GM12878 (cell line): Measurements from ENCODE around the gene CNNM3. TPM values are rescaled to one million over a fixed set of nuclear protein-coding genes. Genes with fewer than 3 reads are reported as not detected.

Source experiments
- ATAC-seq: fragments of 200-7000 bp; cut with Tn5 transposase; 3 replicates; pipeline ENCODE4 v1.9.1; 2020; ENCODE audit warnings: mild to moderate bottlenecking, moderate library complexity
- BruUV-seq: library from RNA; stranded (reverse); fragments of 400-500 nt; replicated peaks from 2 replicates; lab custom pipeline; 2021; lab: Mats Ljungman, UMichigan
- CTCF ChIA-PET: fragments of 300-600 bp; sonication (Branson Sonifier 250); formaldehyde crosslinking; extraction: SDS; loops from one replicate; lab custom pipeline; 2021; ENCODE audit warnings: inconsistent platforms; lab: Yijun Ruan, JAX
- POLR2A ChIA-PET: fragments of 350-600 bp; formaldehyde crosslinking; extraction: SDS; loops from one replicate; lab custom pipeline; 2021; ENCODE audit warnings: inconsistent platforms; lab: Charles Lee
- RAD21 ChIA-PET: fragments of 300-600 bp; sonication (Branson Sonifier 250); formaldehyde crosslinking; loops from one replicate; lab custom pipeline; 2023; ENCODE audit warnings: antibody characterized with exemption; ENCODE audit not compliant: unreplicated experiment; lab: Charles Lee
- SMC1A ChIA-PET: fragments of 300-600 bp; sonication (Branson Sonifier 250); formaldehyde crosslinking; loops from one replicate; lab custom pipeline; 2023; ENCODE audit not compliant: unreplicated experiment, uncharacterized antibody; lab: Charles Lee
- DNase-seq: peaks from one replicate; pipeline ENCODE4 v3.0.0-alpha.2; 2011; ENCODE audit warnings: low read depth, low spot score
- FAIRE-seq: peaks from 3 replicates; lab custom pipeline; 2011; peaks lifted over from hg19 to GRCh38; lab: Jason Lieb, UNC
- H2AFZ ChIP-seq: 2 replicates; pipeline ENCODE4 v1.6.0; 2011; ENCODE audit warnings: low read depth, low read length, control low read depth; ENCODE audit not compliant: control insufficient read depth
- H3K27ac ChIP-seq: 2 replicates; pipeline ENCODE4 v1.5.1; 2011; ENCODE audit warnings: control low read depth; ENCODE audit not compliant: control insufficient read depth, insufficient read depth
- H3K27me3 ChIP-seq, 2 experiments: replicated peaks in 1 of 2; 2 replicates each; pipeline versions ENCODE4 v1.6.0 to v1.6.1; 2011; ENCODE audit warnings: low read length in 1 of 2; ENCODE audit not compliant: control insufficient read depth in 2 of 2, insufficient read depth in 2 of 2
- H3K36me3 ChIP-seq, 2 experiments: 2 replicates each; pipeline ENCODE4 v1.5.1; 2011; ENCODE audit warnings: low read length in 1 of 2; ENCODE audit not compliant: control insufficient read depth in 2 of 2, insufficient read depth in 2 of 2
- H3K4me1 ChIP-seq: 2 replicates; pipeline ENCODE4 v1.6.1; 2011; ENCODE audit warnings: mild to moderate bottlenecking, low read length, moderate library complexity, mixed read lengths; ENCODE audit not compliant: control insufficient read depth, insufficient read depth
- H3K4me2 ChIP-seq: 2 replicates; pipeline ENCODE4 v1.6.0; 2011; ENCODE audit warnings: control low read depth; ENCODE audit not compliant: control insufficient read depth, insufficient read depth
- H3K4me3 ChIP-seq: fragments of 200-600 bp; sonication (generic); 2 replicates; pipeline ENCODE4 v1.5.1; 2016
- H3K79me2 ChIP-seq: 2 replicates; pipeline ENCODE4 v1.6.0; 2011; ENCODE audit warnings: low read length; ENCODE audit not compliant: control insufficient read depth, insufficient read depth
- H3K9ac ChIP-seq: 2 replicates; pipeline ENCODE4 v1.8.0; 2011; ENCODE audit warnings: low read length, control low read depth, mixed read lengths; ENCODE audit not compliant: control insufficient read depth, insufficient read depth
- H3K9me3 ChIP-seq: replicated peaks from 3 replicates; pipeline ENCODE4 v1.5.1; 2011; ENCODE audit warnings: mild to moderate bottlenecking, low read length; ENCODE audit not compliant: control insufficient read depth, insufficient read depth
- H4K20me1 ChIP-seq: 2 replicates; pipeline ENCODE4 v1.6.0; 2011; ENCODE audit not compliant: control insufficient read depth, insufficient read depth
- ATF7 ChIP-seq: fragments of 450-650 bp; IDR thresholded peaks from 2 replicates; pipeline ENCODE4 v1.6.1; 2016; ENCODE audit warnings: low read depth, mild to moderate bottlenecking
- CEBPB ChIP-seq, 2 experiments: fragments of 150-350 bp in 1 of 2; IDR thresholded peaks; 2 replicates each; pipeline ENCODE4 v1.6.1; 2012 to 2014; ENCODE audit warnings: low read depth in 2 of 2, low read length in 2 of 2, borderline replicate concordance in 1 of 2, inconsistent platforms in 1 of 2
- CHD1 ChIP-seq: IDR thresholded peaks from 2 replicates; pipeline ENCODE4 v1.6.1; 2012; ENCODE audit warnings: low read depth, low read length, improper control_type of control experiment
- GATAD2B ChIP-seq: fragments of 450-650 bp; conservative IDR thresholded peaks from 2 replicates; pipeline ENCODE4 v1.6.1; 2017; ENCODE audit warnings: low read depth, mild to moderate bottlenecking, moderate library complexity
- HCFC1 ChIP-seq: fragments of 150-350 bp; IDR thresholded peaks from 2 replicates; pipeline ENCODE4 v1.6.1; 2014; ENCODE audit warnings: low read length
- HDGF ChIP-seq: fragments of 450-650 bp; IDR thresholded peaks from 2 replicates; pipeline ENCODE4 v1.6.1; 2016; ENCODE audit warnings: antibody characterized with exemption
- KDM1A ChIP-seq: fragments of 200-600 bp; sonication (generic); IDR thresholded peaks from 2 replicates; pipeline ENCODE4 v1.6.1; 2016; ENCODE audit warnings: borderline replicate concordance
- NFIC ChIP-seq: IDR thresholded peaks from 2 replicates; pipeline ENCODE4 v1.6.1; 2012; ENCODE audit warnings: low read depth, mild to moderate bottlenecking, inconsistent platforms, low read length, moderate library complexity
- NR2F1 ChIP-seq: fragments of 450-650 bp; conservative IDR thresholded peaks from 2 replicates; pipeline ENCODE4 v1.6.1; 2017; ENCODE audit warnings: mild to moderate bottlenecking
- POLR2AphosphoS2 ChIP-seq: IDR thresholded peaks from 2 replicates; pipeline ENCODE4 v1.6.1; 2011; ENCODE audit warnings: low read depth, mild to moderate bottlenecking, low read length, improper control_type of control experiment, moderate library complexity
- POLR2AphosphoS5 ChIP-seq: IDR thresholded peaks from 2 replicates; pipeline ENCODE4 v1.6.1; 2011; ENCODE audit warnings: mild to moderate bottlenecking, low read length, inconsistent platforms
- SMC3 ChIP-seq: IDR thresholded peaks from 2 replicates; pipeline ENCODE4 v1.6.1; 2011; ENCODE audit warnings: low read length, improper control_type of control experiment, borderline replicate concordance
- SP1 ChIP-seq: IDR thresholded peaks from one replicate; pipeline ENCODE4 v1.6.1; 2011; ENCODE audit warnings: low read depth, low read length
- TCF12 ChIP-seq: IDR thresholded peaks from 2 replicates; pipeline ENCODE4 v1.6.1; 2011; ENCODE audit warnings: low read depth, mild to moderate bottlenecking, low read length
- YY1 ChIP-seq: IDR thresholded peaks from 2 replicates; pipeline ENCODE4 v1.6.1; 2011; ENCODE audit warnings: low read depth, mild to moderate bottlenecking, low read length
- ZNF384 ChIP-seq: IDR thresholded peaks from 2 replicates; pipeline ENCODE4 v1.6.1; 2012; ENCODE audit warnings: low read depth, mild to moderate bottlenecking, low read length, improper control_type of control experiment, borderline replicate concordance
- WGBS: methylation state at CpG from one replicate; pipeline ENCODE4 v1.1.6; 2016; ENCODE audit warnings: low lambda C conversion rate; ENCODE audit not compliant: insufficient replicate concordance, insufficient coverage; ENCODE audit errors: missing lambda C conversion rate; 5-methylcytosine and 5-hydroxymethylcytosine counted together
- in situ Hi-C: fragments of 300-500 bp; cut with MboI; formaldehyde crosslinking; loops from 9 replicates; pipeline ENCODE4 v1.14.3; 2018; ENCODE audit warnings: mixed read lengths
- intact Hi-C: fragments of 100-400 bp; cut with micrococcal nuclease; formaldehyde crosslinking; loops from one replicate; pipeline ENCODE4 v1.14.2; 2022; ENCODE audit not compliant: unreplicated experiment
- polyA plus RNA-seq, 11 experiments: library from polyadenylated mRNA; depleted of rRNA in 4 of 11; unstranded in 6 of 11; stranded (reverse) in 5 of 11; fragments of >200 nt; fragmentation: Nextera tagmentation in 4 of 11; fragmentation: Illumina TruSeq in 1 of 11; extraction: Ambion mirVana in 4 of 11; extraction: Trizol in 1 of 11; gene quantifications; 1 replicate in 1 of 11; 2 replicates in 10 of 11; pipeline versions ENCODE4 v1.2.1 to v1.2.3, GENCODE V29; 2011 to 2016; ENCODE audit warnings: inconsistent platforms in 2 of 11, missing spikeins in 2 of 11, low read depth in 1 of 11
- total RNA-seq, 4 experiments: library from RNA; depleted of rRNA in 3 of 4; stranded (reverse); fragments of >200 nt in 3 of 4; fragmentation: Illumina TruSeq in 1 of 4; extraction: Trizol in 1 of 4; gene quantifications; 2 replicates each; pipeline versions ENCODE4 v1.2.1 to v1.2.3, GENCODE V29; 2013 to 2021
- TF ChIP-seq, protein P1 (sequence below): IDR thresholded peaks from 2 replicates; pipeline ENCODE4 v1.6.1; 2011; ENCODE audit warnings: low read depth, low read length, improper control_type of control experiment, borderline replicate concordance
- TF ChIP-seq, protein P2 (sequence below): fragments of 450-650 bp; formaldehyde crosslinking; IDR thresholded peaks from 2 replicates; pipeline ENCODE4 v1.5.0; 2022; ENCODE audit warnings: mild to moderate bottlenecking, missing genetic modification characterization
- TF ChIP-seq, protein P3 (sequence below): fragments of 450-650 bp; formaldehyde crosslinking; IDR thresholded peaks from 2 replicates; pipeline ENCODE4 v1.4.0; 2022; ENCODE audit warnings: mild to moderate bottlenecking, moderate library complexity

The CNNM3 gene
- total and polyA plus RNA-seq, 10 of the 15 experiments (the other 5 are each of a cell fraction or from before 2014, with no cell fraction given): 0.72 to 14.3 (median 4.0) TPM

DNA sequence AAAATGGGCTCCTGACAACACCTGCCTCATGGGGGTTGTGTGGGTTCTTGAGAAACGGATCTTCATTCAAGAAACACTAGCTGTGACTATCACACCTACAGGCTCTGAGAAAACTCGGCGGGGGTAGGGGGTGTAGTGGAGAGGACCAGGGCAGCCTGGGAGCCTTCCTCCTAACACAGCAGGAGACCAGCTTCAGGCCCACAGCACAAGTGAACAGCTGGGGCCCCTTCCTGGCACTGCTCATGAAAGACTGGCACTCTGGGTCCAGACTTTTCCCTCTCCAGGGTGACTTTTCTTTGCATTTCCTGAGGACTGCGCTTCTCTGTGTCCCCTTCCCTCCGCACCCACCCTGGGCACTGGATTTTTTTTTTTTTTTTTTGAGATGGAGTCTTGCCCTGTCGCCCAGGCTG, 61.0 kb downstream of the CNNM3 start:
- no TSS peak for BruUV-seq
- ChIA-PET SMC1A (interaction anchor here (1.3 kb wide), 1 partner anchor 10 kb away, joined by 4 read pairs; no protein-coding TSS in a partner anchor), RAD21 (interaction anchor here (0.5 to 1.3 kb wide), 3 partner anchors 9 to 466 kb away, joined by 3 to 5 read pairs (median 4); partner anchors contain the start of gene ANKRD39), CTCF (interaction anchor here (5.0 kb wide), 1 partner anchor 20 kb away, joined by 31 read pairs; the partner anchor contains the start of gene ANKRD39), POLR2A (interaction anchor here (0.7 to 0.8 kb wide), 2 partner anchors 10 to 30 kb away, joined by 3 to 5 read pairs; no protein-coding TSS in a partner anchor)
- 47% methylated on average over 5 of the region's 6 CpGs for WGBS
- no peak for ATAC-seq
- intact Hi-C loops (no loop called here), in situ Hi-C loops (no loop called here)
- Histone ChIP-seq H3K36me3 (no peaks in the 10 kb centered on the region), H3K9ac (no peak overlapping the region), H2AFZ (no peak overlapping the region), H4K20me1 (no peaks in the 10 kb centered on the region), H3K4me2 (no peak overlapping the region), H3K4me3 (no peak overlapping the region)
- no peak for DNase-seq
- no peak for TF ChIP-seq CHD1
- no peak for TF ChIP-seq YY1
- TF ChIP-seq HDGF: no peak
- TF ChIP-seq POLR2AphosphoS5: no peak
- no peak for TF ChIP-seq KDM1A
- no peak for TF ChIP-seq TCF12
- TF ChIP-seq NR2F1: no peak
- TF ChIP-seq, protein P1, sequence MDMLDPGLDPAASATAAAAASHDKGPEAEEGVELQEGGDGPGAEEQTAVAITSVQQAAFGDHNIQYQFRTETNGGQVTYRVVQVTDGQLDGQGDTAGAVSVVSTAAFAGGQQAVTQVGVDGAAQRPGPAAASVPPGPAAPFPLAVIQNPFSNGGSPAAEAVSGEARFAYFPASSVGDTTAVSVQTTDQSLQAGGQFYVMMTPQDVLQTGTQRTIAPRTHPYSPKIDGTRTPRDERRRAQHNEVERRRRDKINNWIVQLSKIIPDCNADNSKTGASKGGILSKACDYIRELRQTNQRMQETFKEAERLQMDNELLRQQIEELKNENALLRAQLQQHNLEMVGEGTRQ: no peak
- TF ChIP-seq SP1: no peak
- no peak for TF ChIP-seq SMC3
- TF ChIP-seq ZNF384: no peak
- TF ChIP-seq, protein P2, sequence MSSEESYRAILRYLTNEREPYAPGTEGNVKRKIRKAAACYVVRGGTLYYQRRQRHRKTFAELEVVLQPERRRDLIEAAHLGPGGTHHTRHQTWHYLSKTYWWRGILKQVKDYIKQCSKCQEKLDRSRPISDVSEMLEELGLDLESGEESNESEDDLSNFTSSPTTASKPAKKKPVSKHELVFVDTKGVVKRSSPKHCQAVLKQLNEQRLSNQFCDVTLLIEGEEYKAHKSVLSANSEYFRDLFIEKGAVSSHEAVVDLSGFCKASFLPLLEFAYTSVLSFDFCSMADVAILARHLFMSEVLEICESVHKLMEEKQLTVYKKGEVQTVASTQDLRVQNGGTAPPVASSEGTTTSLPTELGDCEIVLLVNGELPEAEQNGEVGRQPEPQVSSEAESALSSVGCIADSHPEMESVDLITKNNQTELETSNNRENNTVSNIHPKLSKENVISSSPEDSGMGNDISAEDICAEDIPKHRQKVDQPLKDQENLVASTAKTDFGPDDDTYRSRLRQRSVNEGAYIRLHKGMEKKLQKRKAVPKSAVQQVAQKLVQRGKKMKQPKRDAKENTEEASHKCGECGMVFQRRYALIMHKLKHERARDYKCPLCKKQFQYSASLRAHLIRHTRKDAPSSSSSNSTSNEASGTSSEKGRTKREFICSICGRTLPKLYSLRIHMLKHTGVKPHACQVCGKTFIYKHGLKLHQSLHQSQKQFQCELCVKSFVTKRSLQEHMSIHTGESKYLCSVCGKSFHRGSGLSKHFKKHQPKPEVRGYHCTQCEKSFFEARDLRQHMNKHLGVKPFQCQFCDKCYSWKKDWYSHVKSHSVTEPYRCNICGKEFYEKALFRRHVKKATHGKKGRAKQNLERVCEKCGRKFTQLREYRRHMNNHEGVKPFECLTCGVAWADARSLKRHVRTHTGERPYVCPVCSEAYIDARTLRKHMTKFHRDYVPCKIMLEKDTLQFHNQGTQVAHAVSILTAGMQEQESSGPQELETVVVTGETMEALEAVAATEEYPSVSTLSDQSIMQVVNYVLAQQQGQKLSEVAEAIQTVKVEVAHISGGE (CRISPR knock-in tag): no peak
- no peak for TF ChIP-seq CEBPB (IDR thresholded peaks at IDR 0.05; ENCODE audit: borderline replicate concordance in 1 of 2, low read depth in 2 of 2, low read length in 2 of 2)
- no peak for TF ChIP-seq ATF7
- no peak for TF ChIP-seq NFIC
- TF ChIP-seq POLR2AphosphoS2: no peak
- no peak for TF ChIP-seq HCFC1
- TF ChIP-seq, protein P3, sequence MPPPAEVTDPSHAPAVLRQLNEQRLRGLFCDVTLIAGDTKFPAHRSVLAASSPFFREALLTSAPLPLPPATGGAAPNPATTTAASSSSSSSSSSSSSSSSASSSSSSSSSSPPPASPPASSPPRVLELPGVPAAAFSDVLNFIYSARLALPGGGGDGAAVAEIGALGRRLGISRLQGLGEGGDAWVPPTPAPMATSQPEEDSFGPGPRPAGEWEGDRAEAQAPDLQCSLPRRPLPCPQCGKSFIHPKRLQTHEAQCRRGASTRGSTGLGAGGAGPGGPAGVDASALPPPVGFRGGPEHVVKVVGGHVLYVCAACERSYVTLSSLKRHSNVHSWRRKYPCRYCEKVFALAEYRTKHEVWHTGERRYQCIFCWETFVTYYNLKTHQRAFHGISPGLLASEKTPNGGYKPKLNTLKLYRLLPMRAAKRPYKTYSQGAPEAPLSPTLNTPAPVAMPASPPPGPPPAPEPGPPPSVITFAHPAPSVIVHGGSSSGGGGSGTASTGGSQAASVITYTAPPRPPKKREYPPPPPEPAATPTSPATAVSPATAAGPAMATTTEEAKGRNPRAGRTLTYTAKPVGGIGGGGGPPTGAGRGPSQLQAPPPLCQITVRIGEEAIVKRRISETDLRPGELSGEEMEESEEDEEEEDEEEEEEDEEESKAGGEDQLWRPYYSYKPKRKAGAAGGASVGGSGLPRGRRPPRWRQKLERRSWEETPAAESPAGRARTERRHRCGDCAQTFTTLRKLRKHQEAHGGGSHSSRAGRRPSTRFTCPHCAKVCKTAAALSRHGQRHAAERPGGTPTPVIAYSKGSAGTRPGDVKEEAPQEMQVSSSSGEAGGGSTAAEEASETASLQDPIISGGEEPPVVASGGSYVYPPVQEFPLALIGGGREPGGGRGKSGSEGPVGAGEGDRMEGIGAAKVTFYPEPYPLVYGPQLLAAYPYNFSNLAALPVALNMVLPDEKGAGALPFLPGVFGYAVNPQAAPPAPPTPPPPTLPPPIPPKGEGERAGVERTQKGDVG: no peak
- no peak for TF ChIP-seq GATAD2B
- TF ChIP-seq, all 136 proteins: peak for 0
- no peak for FAIRE-seq
- Histone ChIP-seq H3K27me3 (no peaks in the 10 kb centered on the region), H3K79me2 (no peaks in the 10 kb centered on the region), H3K27ac (no peak overlapping the region), H3K4me1 (peaks cover 31% of the 10 kb centered on the region), H3K9me3 (no peaks in the 10 kb centered on the region)
